GM19351 (cell line): ENCODE data around the gene EFNA3.
A peak's percentile ranks its signal among the peaks of the same experiment; 100 is the strongest.

ENCODE experiments used
- ATAC-seq: cut with Tn5 transposase; IDR thresholded peaks from one replicate; pipeline ENCODE4 v1.9.1; 2021; ENCODE audit warnings: mild to moderate bottlenecking, moderate library complexity; ENCODE audit not compliant: unreplicated experiment

The EFNA3 gene

GRCh38 chr1:155083052-155083541 is 4.5 kb downstream of the EFNA3 start:
- no peak for ATAC-seq

- no peak for ATAC-seq
Observed at GRCh38 chr1:155083865-155084721, 5.5 kb downstream of the EFNA3 start.

GRCh38 chr1:155084722-155085503 is 6.3 kb downstream of the EFNA3 start:
- ATAC-seq, result peak; percentile 72

- ATAC-seq, result no peak
Observed at GRCh38 chr1:155085504-155086127, 7.0 kb downstream of the EFNA3 start.

GRCh38 chr1:155086128-155086741 is 7.6 kb downstream of the EFNA3 start:
- ATAC-seq, result no peak

GRCh38 chr1:155086856-155087535 is 8.4 kb downstream of the EFNA3 start:
- no peak for ATAC-seq

GRCh38 chr1:155091071-155092051 is 12.7 kb downstream of the EFNA3 start:
- ATAC-seq, result no peak

- ATAC-seq, result no peak
Observed at GRCh38 chr1:155092131-155092530, 13.5 kb downstream of the EFNA3 start.

- ATAC-seq, result no peak
Observed at GRCh38 chr1:155092641-155093040, 14.0 kb downstream of the EFNA3 start.

GRCh38 chr1:155093911-155094621 is 15.4 kb downstream of the EFNA3 start:
- ATAC-seq, result no peak

GRCh38 chr1:155094622-155094948 is 15.9 kb downstream of the EFNA3 start:
- no peak for ATAC-seq

GRCh38 chr1:155099331-155099730 is 20.7 kb downstream of the EFNA3 start:
- no peak for ATAC-seq

GRCh38 chr1:155103325-155103724 is 24.7 kb downstream of the EFNA3 start:
- no peak for ATAC-seq

- ATAC-seq, result no peak
Observed at GRCh38 chr1:155104605-155105534, 26.2 kb downstream of the EFNA3 start.

GRCh38 chr1:155105604-155106011 is 27.0 kb downstream of the EFNA3 start:
- no peak for ATAC-seq

GRCh38 chr1:155106862-155107261 is 28.2 kb downstream of the EFNA3 start:
- no peak for ATAC-seq
